Sigmoid colon (tissue), 4 donors: ENCODE data around the gene KCNQ1OT1.

Source experiments
- EP300 ChIP-seq, 4 donors: sonication (generic); formaldehyde crosslinking; IDR thresholded peaks; one replicate each; pipeline ENCODE4 v1.6.1; 2017; ENCODE audit warnings: antibody characterized with exemption in 4 of 4
- POLR2A ChIP-seq, 2 donors: fragments of 450-650 bp; IDR thresholded peaks; one replicate each; pipeline ENCODE4 v1.6.1; 2016; ENCODE audit warnings: antibody characterized with exemption in 2 of 2, mild to moderate bottlenecking in 2 of 2, moderate library complexity in 2 of 2

GRCh38 chr11:2718817-2719438 lies 19.1 kb upstream of the KCNQ1OT1 start:
- TF ChIP-seq POLR2A (IDR thresholded peaks at IDR 0.05) (no peak), EP300 (IDR thresholded peaks at IDR 0.05) (no peak)
